Testis (tissue), 3 donors: ENCODE measurements around the gene SLC8B1. TPM values are rescaled to one million over a fixed set of nuclear protein-coding genes. Genes with fewer than 3 reads are reported as not detected.

Experiments used
- DNase-seq: peaks from one replicate; pipeline ENCODE4 v3.0.0-alpha.2; 2019
- H3K27ac ChIP-seq, 2 donors: fragments of 200-600 bp; sonication (generic); one replicate each; pipeline ENCODE4 v1.5.1; 2019
- H3K27me3 ChIP-seq: fragments of 200-600 bp; sonication (generic); one replicate; pipeline ENCODE4 v1.5.1; 2019
- H3K36me3 ChIP-seq: fragments of 200-600 bp; sonication (generic); one replicate; pipeline ENCODE4 v1.5.1; 2017; ENCODE audit warnings: low read depth; ENCODE audit errors: missing control alignments
- H3K4me1 ChIP-seq: fragments of 200-600 bp; sonication (generic); one replicate; pipeline ENCODE4 v1.5.1; 2019
- H3K4me3 ChIP-seq, 2 donors: fragments of 200-600 bp; sonication (generic); one replicate each; pipeline ENCODE4 v1.5.1; 2017 to 2019
- H3K9me3 ChIP-seq: fragments of 200-600 bp; sonication (generic); one replicate; pipeline ENCODE4 v1.5.1; 2017
- POLR2A ChIP-seq: fragments of 450-650 bp; IDR thresholded peaks from one replicate; pipeline ENCODE4 v1.6.1; 2017; ENCODE audit warnings: antibody characterized with exemption, mild to moderate bottlenecking, moderate library complexity
- WGBS, 2 donors: methylation state at CpG; one replicate each; pipeline ENCODE4 v1.1.5; 2018; 5-methylcytosine and 5-hydroxymethylcytosine counted together
- intact Hi-C: fragments of 100-400 bp; cut with DNase I; formaldehyde crosslinking; loops from one replicate; pipeline ENCODE4 v1.15.1; 2023; ENCODE audit warnings: low total_unique reads
- polyA plus RNA-seq: library from polyadenylated mRNA; stranded (reverse); fragments of 350-450 nt; fragmentation: Illumina TruSeq; extraction: RNeasy Lipid Tissue Mini Kit (QIAGEN cat#74804); gene quantifications from one replicate; pipeline ENCODE4 v1.2.3, GENCODE V29; 2014; ENCODE audit warnings: low read depth, low replicate concordance; ENCODE audit not compliant: insufficient read depth
- total RNA-seq, 2 donors: library from RNA; depleted of rRNA; stranded (reverse); fragments of >200 nt; gene quantifications; one replicate each; pipeline ENCODE4 v1.2.3, GENCODE V29; 2016
- TF ChIP-seq, protein P1 (sequence below), 3 experiments: fragments of 450-650 bp in 2 of 3; fragments of 200-600 bp in 1 of 3; sonication (generic) in 1 of 3; IDR thresholded peaks; one replicate each; pipeline ENCODE4 v1.5.1; 2016 to 2019; ENCODE audit warnings: antibody characterized with exemption in 3 of 3, mild to moderate bottlenecking in 2 of 3, moderate library complexity in 1 of 3

The SLC8B1 gene
- total and polyA plus RNA-seq, 3 donors from 2014 or later = 41.2 to 88.3 (median 78.0) TPM

DNA sequence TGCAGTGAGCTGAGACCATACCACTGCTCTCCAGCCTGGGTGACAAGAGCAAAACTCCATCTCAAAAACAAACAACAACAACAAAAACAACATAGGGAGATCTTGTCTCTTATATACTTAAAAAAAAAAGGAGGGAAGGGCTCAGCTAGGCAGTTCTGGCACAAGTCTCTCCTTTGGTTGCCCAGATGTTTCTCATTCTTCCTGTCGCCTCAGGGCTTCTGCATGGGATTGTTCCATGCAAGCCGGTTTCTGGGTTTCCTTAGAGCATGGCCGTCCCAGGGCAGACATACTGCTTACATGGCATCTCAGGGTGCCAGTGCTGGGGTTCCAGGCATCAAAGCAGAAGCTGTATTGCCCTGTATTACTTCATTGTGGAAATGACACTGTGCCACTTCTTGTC, 5.2 kb upstream of the SLC8B1 start:
- no peak for DNase-seq
- intact Hi-C loops = no loop called here
- no peaks in the 10 kb centered on the region for H3K4me1 ChIP-seq
- H3K36me3 ChIP-seq = no peaks in the 10 kb centered on the region
- H3K4me3 ChIP-seq = no peak overlapping the region
- TF ChIP-seq, protein P1, sequence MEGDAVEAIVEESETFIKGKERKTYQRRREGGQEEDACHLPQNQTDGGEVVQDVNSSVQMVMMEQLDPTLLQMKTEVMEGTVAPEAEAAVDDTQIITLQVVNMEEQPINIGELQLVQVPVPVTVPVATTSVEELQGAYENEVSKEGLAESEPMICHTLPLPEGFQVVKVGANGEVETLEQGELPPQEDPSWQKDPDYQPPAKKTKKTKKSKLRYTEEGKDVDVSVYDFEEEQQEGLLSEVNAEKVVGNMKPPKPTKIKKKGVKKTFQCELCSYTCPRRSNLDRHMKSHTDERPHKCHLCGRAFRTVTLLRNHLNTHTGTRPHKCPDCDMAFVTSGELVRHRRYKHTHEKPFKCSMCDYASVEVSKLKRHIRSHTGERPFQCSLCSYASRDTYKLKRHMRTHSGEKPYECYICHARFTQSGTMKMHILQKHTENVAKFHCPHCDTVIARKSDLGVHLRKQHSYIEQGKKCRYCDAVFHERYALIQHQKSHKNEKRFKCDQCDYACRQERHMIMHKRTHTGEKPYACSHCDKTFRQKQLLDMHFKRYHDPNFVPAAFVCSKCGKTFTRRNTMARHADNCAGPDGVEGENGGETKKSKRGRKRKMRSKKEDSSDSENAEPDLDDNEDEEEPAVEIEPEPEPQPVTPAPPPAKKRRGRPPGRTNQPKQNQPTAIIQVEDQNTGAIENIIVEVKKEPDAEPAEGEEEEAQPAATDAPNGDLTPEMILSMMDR (IDR thresholded peaks at IDR 0.05) = no peak
- no peak for TF ChIP-seq POLR2A
- H3K27me3 ChIP-seq = no peaks in the 10 kb centered on the region
- 63 to 90% methylated on average over 3 of the region's 3 CpGs for WGBS, 2 donors
- H3K27ac ChIP-seq = no peak overlapping the region
- no peaks in the 10 kb centered on the region for H3K9me3 ChIP-seq

DNA sequence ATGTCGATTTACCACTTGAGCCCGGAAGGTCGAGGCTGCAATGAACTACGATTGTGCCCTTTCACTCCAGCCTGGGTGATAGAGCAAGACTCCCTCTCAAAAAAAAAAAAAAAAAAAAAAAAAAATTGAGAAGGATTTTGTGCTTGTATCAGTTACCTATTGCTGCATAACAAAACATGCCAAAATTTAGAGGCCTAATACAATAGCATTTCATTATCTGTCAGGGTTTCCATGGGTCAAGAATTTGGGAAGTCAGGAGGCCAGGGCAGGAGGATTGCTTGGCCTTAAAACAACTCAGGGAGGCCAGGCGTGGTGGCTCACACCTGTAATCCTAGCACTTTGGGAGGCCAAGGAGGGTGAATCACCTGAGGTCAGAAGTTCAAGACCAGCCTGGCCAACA, 4.6 kb upstream of the SLC8B1 start:
- DNase-seq = no peak
- Histone ChIP-seq H3K4me3 (no peak overlapping the region), H3K36me3 (no peaks in the 10 kb centered on the region), H3K27ac (no peak overlapping the region), H3K4me1 (no peaks in the 10 kb centered on the region), H3K9me3 (no peaks in the 10 kb centered on the region), H3K27me3 (no peaks in the 10 kb centered on the region)
- 90 to 96% methylated on average over 5 of the region's 5 CpGs for WGBS, 2 donors
- intact Hi-C loops = no loop called here
- no peak for TF ChIP-seq POLR2A
- TF ChIP-seq, protein P1 (IDR thresholded peaks at IDR 0.05) = no peak

DNA sequence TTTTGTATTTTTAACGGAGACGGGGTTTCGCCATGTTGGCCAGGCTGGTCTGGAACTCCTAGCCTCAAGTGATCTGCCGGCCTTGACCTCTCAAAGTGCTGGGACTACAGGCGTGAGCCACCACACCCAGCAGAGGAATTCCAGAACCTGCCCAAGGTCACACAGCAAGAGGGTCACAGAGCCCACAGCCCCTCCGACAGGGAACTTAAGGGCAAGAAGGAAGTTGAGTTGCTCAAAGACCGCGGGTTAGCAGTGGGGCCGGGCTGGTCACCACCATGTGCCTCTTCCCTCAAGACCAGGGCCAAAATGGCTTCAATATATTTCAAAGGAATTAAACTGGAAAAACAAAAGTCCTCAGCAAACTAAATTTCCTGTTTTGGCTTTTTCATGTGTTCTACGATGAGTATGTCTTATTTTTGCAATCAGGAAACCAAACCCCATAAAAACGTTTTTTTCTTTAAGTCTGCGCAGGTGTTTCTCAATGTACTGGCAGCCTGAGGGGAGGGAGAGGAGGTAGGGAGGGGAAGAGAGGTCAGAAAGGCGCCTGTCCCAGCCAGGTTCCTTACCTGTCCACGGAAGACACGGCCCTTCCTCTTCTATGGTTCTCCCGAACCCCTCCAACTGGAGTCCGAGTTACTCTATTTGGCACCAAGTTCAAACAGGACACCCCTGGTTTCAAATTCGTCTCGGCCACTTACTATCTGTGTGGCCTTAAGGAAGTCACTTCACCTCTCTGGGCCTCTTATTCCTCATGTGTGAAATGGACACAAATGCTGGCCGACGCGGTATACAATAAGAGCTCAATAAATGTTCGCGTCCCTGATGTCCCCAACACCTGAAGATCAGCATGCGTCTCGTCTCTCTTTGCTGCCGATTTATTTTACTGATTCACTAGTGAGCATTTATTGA, 778 bp downstream of the SLC8B1 start:
- 9 to 12% methylated on average over 27 of the region's 27 CpGs for WGBS, 2 donors
- peak; percentile 32 for DNase-seq
- Histone ChIP-seq H3K36me3 (no peaks in the 10 kb centered on the region), H3K27ac (peak overlapping the region; percentile 59 to 78), H3K27me3 (no peaks in the 10 kb centered on the region), H3K4me3 (peak overlapping the region; percentile 87 to 92), H3K4me1 (peaks cover 20% of the 10 kb centered on the region), H3K9me3 (no peaks in the 10 kb centered on the region)
- intact Hi-C loops = no loop called here
- no peak for TF ChIP-seq POLR2A
- TF ChIP-seq, protein P1 (IDR thresholded peaks at IDR 0.05) = no peak

DNA sequence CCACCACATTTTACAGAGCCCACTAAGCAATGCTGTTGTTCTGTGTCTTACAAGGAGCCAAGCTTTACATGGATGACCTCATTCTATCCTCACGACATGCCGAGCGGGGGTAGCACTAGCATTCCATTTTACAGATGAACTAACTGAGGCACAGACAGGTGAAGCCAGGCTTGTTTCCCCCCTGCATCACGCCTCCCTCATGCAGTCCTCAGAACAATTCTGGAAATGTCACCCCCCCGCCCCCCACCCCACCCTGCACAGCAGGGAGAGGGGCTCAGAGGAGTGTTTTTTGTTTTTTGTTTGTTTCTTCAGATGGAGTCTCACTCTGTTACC, 1.5 kb downstream of the SLC8B1 start:
- H3K4me3 ChIP-seq = peak overlapping the region; percentile 87 to 92
- H3K27me3 ChIP-seq = no peaks in the 10 kb centered on the region
- peaks cover 20% of the 10 kb centered on the region for H3K4me1 ChIP-seq
- no peak for DNase-seq
- H3K9me3 ChIP-seq = no peaks in the 10 kb centered on the region
- H3K27ac ChIP-seq = peak overlapping the region; percentile 59 to 78
- TF ChIP-seq POLR2A = no peak
- TF ChIP-seq, protein P1 (IDR thresholded peaks at IDR 0.05) = no peak
- no peaks in the 10 kb centered on the region for H3K36me3 ChIP-seq
- 45 to 69% methylated on average over 5 of the region's 5 CpGs for WGBS, 2 donors
- intact Hi-C loops = no loop called here
